ENCODE measurements around the gene PDCD1LG2. TPM values are rescaled to one million over a fixed set of nuclear protein-coding genes. Genes with fewer than 3 reads are reported as not detected.
A peak's percentile ranks its signal among the peaks of the same experiment; 100 is the strongest.

The PDCD1LG2 gene
- polyA plus RNA-seq, 3 donors = 0.16 to 0.41 (median 0.17) TPM

- peaks cover 26 to 31% of the 10 kb centered on the region in 2 donors for H3K4me1 ChIP-seq (ENCODE audit: control insufficient read depth in 1 of 2, insufficient read depth in 2 of 2, low read length in 2 of 2)
- no peak overlapping the region for H3K4me2 ChIP-seq (replicated peaks; ENCODE audit: extremely low read depth, low read length, poor library complexity, severe bottlenecking)
- peaks cover 0 to 2% (median 0%) of the 10 kb centered on the region in 3 donors for H3K27me3 Mint-ChIP-seq (ENCODE audit: low read depth in 3 of 3)
- peaks cover 35% of the 10 kb centered on the region for H3K4me1 Mint-ChIP-seq
- H3K9me3 Mint-ChIP-seq = peaks cover 0 to 9% (median 0%) of the 10 kb centered on the region in 7 donors
- H3K4me3 Mint-ChIP-seq = no peak overlapping the region
- no peaks in the 10 kb centered on the region for H4K20me1 ChIP-seq (ENCODE audit: insufficient read depth, low read length)
- H3K27ac Mint-ChIP-seq = no peak overlapping the region
- H3K27ac ChIP-seq (ENCODE audit: low read depth in 1 of 2, low read length in 2 of 2) = no peak overlapping the region
- H3K9ac ChIP-seq (ENCODE audit: insufficient read depth, low read length, poor library complexity, severe bottlenecking) = no peak overlapping the region
- no peak overlapping the region for H2AFZ ChIP-seq (ENCODE audit: insufficient read depth, low read depth, low read length, poor library complexity, severe bottlenecking)
- no peaks in the 10 kb centered on the region for H3K36me3 ChIP-seq (replicated peaks in 1 of 2; ENCODE audit: control insufficient read depth in 1 of 2, insufficient read depth in 2 of 2, low read length in 2 of 2)
- no peak overlapping the region for H3K4me3 ChIP-seq (replicated peaks in 1 of 3; ENCODE audit: low read depth in 2 of 3, low read length in 3 of 3)
- WGBS (ENCODE audit: insufficient coverage) = no CpG with 5 or more reads among the region's 5 CpGs
- no peaks in the 10 kb centered on the region for H3K27me3 ChIP-seq (ENCODE audit: control insufficient read depth in 2 of 2, insufficient read depth in 2 of 2, low read length in 2 of 2)
- intact Hi-C loops (cut with micrococcal nuclease) = no loop called here
- no peak for TF ChIP-seq CTCF (IDR thresholded peaks at IDR 0.05)
- no peaks in the 10 kb centered on the region for H3K79me2 ChIP-seq (ENCODE audit: insufficient read depth, low read length)
- no peaks in the 10 kb centered on the region for H3K9me3 ChIP-seq (replicated peaks in 1 of 2; ENCODE audit: control insufficient read depth in 1 of 2, insufficient read depth in 1 of 2, low read length in 2 of 2)
- DNase-seq = peak in 1 of 3 donors; percentile 25
- peaks cover 2 to 9% of the 10 kb centered on the region in 2 donors for H3K36me3 Mint-ChIP-seq
Observed at GRCh38 chr9:5468850-5469249, 41.5 kb upstream of the PDCD1LG2 start.

- H3K4me1 ChIP-seq (ENCODE audit: control insufficient read depth in 1 of 2, insufficient read depth in 2 of 2, low read length in 2 of 2) = peaks cover 17 to 21% of the 10 kb centered on the region in 2 donors
- no peak for TF ChIP-seq CTCF (IDR thresholded peaks at IDR 0.05)
- H3K4me1 Mint-ChIP-seq = peaks cover 25% of the 10 kb centered on the region
- H3K4me3 ChIP-seq (replicated peaks in 1 of 3; ENCODE audit: low read depth in 2 of 3, low read length in 3 of 3) = no peak overlapping the region
- no peak overlapping the region for H2AFZ ChIP-seq (ENCODE audit: insufficient read depth, low read depth, low read length, poor library complexity, severe bottlenecking)
- H3K27ac ChIP-seq (ENCODE audit: low read depth in 1 of 2, low read length in 2 of 2) = no peak overlapping the region
- intact Hi-C loops (cut with micrococcal nuclease) = no loop called here
- H3K4me3 Mint-ChIP-seq = no peak overlapping the region
- no peaks in the 10 kb centered on the region for H3K27me3 ChIP-seq (ENCODE audit: control insufficient read depth in 2 of 2, insufficient read depth in 2 of 2, low read length in 2 of 2)
- no peak for DNase-seq
- H3K4me2 ChIP-seq (replicated peaks; ENCODE audit: extremely low read depth, low read length, poor library complexity, severe bottlenecking) = no peak overlapping the region
- H3K79me2 ChIP-seq (ENCODE audit: insufficient read depth, low read length) = no peaks in the 10 kb centered on the region
- peaks cover 0 to 5% (median 0%) of the 10 kb centered on the region in 7 donors for H3K9me3 Mint-ChIP-seq
- no peaks in the 10 kb centered on the region for H4K20me1 ChIP-seq (ENCODE audit: insufficient read depth, low read length)
- no peaks in the 10 kb centered on the region for H3K9me3 ChIP-seq (replicated peaks in 1 of 2; ENCODE audit: control insufficient read depth in 1 of 2, insufficient read depth in 1 of 2, low read length in 2 of 2)
- H3K27me3 Mint-ChIP-seq (ENCODE audit: low read depth in 3 of 3) = peaks cover 0 to 1% (median 0%) of the 10 kb centered on the region in 3 donors
- WGBS (ENCODE audit: insufficient coverage) = no CpG with 5 or more reads among the region's 1 CpG
- H3K9ac ChIP-seq (ENCODE audit: insufficient read depth, low read length, poor library complexity, severe bottlenecking) = no peak overlapping the region
- no peak overlapping the region for H3K27ac Mint-ChIP-seq
- H3K36me3 ChIP-seq (replicated peaks in 1 of 2; ENCODE audit: control insufficient read depth in 1 of 2, insufficient read depth in 2 of 2, low read length in 2 of 2) = no peaks in the 10 kb centered on the region
- peaks cover 2 to 4% of the 10 kb centered on the region in 2 donors for H3K36me3 Mint-ChIP-seq
Observed at GRCh38 chr9:5470122-5470521, 40.2 kb upstream of the PDCD1LG2 start.
